NCI-H1417 treated with DMSO at 0.1 percent for 48 hours (cell line): ENCODE measurements around the gene C5AR1.
"Not testable (repeated sequence)": the region's sequence is repeated elsewhere in the genome, so short reads cannot be mapped to it uniquely, and the experiment has no call there.

Source experiments
- DNase-seq: peaks from one replicate; lab custom pipeline; 2025; lab: John Stamatoyannopoulos, UW

The C5AR1 gene

GRCh38 chr19:47284324-47284899, 25.2 kb upstream of the C5AR1 start:
- no peak for DNase-seq

DNA sequence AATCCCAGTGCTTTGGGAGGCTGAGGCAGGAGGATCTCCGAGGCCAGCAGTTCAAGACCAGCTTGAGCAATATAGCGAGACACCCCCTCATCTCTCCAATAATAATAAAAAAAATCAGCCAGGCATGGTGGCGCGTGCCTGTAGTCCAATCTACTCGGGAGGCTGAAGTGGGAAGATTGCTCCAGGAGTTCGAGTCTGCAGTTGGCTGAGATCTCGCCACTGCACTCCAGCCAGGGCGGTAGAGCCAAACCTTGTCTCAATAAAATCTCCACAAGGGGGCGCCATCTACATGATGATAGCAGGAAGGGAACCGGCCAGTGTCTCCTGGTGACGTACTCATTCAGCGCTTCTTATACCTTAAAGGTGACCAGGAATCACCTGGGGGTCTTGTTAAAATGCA, 13.6 kb upstream of the C5AR1 start:
- DNase-seq = no peak

GRCh38 chr19:47300867-47301266, 8.8 kb upstream of the C5AR1 start:
- DNase-seq = not testable (repeated sequence)

DNA sequence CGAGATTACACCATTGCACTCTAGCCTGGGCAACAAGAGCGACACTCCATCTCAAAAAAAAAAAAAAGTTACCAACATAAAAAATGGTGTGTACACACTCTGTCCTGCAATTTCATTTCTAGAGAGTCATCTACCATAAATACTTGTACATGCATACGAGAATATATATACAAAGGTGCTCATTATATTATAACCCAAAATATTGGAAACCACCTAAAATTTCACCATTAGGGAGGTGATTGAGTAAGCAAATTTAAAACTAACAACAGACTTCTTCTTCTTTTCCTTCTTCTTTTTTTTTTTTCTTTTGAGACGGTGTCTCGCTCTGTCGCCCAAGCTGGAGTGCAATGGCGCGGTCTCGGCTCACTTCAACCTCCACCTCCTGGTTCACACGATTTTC, 7.4 kb upstream of the C5AR1 start:
- DNase-seq = no peak

DNA sequence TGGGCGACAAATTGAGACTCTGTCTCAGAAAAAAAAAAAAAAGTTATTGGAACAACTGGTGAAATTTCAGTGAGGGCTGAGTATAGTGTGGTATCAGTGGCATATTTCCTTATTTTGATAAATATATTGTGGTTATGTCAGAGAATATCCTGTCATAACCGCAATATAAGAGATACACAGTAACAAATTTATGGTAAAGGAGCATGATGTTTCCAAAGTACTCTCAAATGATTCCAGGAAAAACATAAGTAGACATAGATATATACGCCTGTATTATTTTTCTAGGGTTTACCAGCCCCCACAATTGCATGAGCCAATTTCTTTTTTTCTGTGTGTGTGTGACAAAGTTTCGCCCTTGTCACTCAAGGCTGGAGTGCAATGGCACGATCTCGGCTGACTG, 5.7 kb upstream of the C5AR1 start:
- DNase-seq = no peak

- no peak for DNase-seq
Measured at GRCh38 chr19:47305309-47305751, 4.3 kb upstream of the C5AR1 start.

DNA sequence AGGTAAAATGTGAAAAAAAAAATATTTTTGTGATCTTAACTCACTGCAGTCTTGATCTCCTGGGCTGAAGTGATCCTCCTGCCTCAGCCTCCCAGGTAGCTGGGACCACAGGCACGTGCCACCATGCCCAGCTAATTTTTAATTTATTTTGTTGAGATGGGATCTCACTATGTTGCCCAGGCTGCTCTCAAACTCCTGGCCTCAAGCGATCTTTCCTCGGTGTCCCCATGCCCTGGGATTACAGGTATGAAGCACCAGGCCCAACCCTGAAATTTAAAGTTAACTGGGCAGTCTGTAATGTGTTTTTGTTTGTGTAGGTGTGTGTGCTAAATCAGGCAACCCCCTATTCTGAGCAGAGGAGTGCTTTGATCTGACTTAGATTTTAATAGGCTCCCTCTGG, 3.4 kb upstream of the C5AR1 start:
- DNase-seq = no peak

DNA sequence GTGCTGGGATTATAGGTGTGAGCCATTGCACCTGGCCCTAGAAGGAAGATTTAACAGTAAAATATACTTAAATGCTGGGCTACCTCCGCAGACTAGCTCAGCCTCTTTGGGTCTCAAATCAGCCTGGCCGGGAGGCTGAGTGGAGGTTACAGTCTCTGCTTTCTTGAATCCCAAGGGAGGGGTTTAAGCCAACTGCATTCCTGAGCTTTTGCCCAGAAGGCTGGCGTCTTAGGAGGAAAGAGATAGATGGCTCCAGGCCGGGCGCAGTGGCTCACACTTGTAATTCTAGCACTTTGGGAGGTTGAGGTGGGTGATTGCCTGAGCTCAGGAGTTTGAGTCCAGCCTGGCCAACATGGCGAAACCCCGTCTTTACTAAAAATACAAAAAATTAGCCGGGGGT, 623 bp upstream of the C5AR1 start:
- no peak for DNase-seq

DNA sequence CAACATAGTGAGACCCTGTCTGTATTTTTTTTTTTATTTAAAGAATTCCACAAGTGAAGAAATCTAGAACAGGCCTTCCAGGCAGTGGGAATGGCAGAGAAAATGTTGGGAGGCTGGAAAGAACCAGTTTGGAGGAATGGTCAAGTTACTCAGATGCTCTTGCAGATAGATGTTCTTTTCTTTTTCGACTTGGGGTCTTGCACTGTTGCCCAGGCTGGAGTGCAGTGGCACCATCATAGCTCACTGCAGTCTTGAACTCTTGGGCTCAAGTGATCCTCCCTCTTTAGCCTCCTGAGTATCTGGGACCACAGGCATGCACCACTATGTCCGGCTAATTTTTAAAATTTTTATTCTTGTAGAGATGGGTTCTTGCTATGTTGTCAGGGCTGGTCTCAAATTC, 662 bp downstream of the C5AR1 start:
- no peak for DNase-seq

- no peak for DNase-seq
Measured at GRCh38 chr19:47310819-47311218, 1.2 kb downstream of the C5AR1 start.

- DNase-seq = no peak
Measured at GRCh38 chr19:47312366-47313006, 2.8 kb downstream of the C5AR1 start.

- DNase-seq = no peak
Measured at GRCh38 chr19:47313754-47314295, 4.2 kb downstream of the C5AR1 start.

DNA sequence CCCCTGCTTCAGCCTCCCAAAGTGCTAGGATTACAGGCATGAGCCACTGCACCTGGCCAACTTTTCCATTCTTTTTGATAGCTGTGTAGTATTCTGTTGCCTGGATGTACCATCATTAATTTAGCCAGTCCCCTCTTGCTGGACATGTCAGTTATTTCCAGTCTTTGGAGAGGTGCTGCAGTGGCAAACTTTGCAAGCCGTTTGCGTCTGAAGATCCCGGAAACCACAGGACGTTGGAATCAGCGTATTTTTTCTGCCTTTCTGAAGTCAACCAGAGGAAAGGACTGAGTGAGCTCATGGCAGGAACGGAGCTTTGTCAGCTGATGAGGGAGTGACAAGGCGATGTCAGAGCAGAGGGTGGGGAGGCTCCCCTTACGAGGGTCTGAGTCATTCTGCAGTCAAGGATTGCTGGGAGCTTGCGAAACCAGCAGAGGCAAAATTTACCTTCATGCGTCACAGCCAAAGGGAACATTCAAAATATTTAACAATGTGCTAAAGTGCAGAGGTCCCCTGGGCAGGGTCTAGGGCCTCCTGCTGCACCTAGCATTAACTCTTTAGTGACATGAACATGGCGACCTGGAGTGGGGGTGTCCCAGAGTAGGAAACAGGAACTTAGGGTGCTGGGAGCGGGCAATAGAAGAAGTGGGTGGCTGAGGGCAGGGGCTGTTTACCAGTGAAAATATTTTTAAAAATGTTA, 5.6 kb downstream of the C5AR1 start:
- DNase-seq = no peak

DNA sequence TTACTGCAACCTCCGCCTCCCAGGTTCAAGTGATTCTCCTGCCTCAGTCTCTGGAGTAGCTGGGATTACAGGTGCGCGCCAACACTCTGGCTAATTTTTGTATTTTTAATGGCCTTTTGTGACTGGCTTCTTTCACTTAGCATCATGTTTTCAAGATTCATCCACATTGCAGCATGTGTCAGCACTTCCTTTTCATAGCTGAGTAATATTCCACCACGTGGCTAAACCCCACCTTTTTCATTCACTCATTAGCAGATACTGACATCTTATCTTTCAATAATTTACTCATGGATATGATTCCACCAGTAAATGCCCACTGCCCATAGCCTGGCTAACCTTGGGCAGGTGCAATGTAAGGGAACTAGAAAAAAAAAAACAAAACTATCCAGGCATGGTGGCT, 6.9 kb downstream of the C5AR1 start:
- no peak for DNase-seq

DNA sequence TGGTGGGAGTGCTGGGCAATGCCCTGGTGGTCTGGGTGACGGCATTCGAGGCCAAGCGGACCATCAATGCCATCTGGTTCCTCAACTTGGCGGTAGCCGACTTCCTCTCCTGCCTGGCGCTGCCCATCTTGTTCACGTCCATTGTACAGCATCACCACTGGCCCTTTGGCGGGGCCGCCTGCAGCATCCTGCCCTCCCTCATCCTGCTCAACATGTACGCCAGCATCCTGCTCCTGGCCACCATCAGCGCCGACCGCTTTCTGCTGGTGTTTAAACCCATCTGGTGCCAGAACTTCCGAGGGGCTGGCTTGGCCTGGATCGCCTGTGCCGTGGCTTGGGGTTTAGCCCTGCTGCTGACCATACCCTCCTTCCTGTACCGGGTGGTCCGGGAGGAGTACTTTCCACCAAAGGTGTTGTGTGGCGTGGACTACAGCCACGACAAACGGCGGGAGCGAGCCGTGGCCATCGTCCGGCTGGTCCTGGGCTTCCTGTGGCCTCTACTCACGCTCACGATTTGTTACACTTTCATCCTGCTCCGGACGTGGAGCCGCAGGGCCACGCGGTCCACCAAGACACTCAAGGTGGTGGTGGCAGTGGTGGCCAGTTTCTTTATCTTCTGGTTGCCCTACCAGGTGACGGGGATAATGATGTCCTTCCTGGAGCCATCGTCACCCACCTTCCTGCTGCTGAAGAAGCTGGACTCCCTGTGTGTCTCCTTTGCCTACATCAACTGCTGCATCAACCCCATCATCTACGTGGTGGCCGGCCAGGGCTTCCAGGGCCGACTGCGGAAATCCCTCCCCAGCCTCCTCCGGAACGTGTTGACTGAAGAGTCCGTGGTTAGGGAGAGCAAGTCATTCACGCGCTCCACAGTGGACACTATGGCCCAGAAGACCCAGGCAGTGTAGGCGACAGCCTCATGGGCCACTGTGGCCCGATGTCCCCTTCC, 10.5 kb downstream of the C5AR1 start:
- no peak for DNase-seq

DNA sequence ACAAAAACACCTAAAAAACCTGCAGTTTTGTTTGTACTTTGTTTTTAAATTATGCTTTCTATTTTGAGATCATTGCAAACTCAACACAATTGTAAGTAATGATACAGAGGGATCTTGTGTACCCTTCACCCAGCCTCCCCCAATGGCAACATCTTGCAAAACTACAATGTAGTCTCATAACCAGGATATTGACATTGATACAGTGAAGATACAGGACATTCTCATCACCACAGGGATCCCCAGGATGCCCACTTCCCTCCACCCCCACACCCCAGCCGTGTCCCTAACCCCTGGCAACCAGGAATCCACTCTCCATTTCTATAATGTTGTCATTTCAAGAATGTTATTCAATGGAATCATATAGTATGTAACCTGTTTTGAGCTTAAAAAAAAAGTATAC, 12.0 kb downstream of the C5AR1 start:
- no peak for DNase-seq

DNA sequence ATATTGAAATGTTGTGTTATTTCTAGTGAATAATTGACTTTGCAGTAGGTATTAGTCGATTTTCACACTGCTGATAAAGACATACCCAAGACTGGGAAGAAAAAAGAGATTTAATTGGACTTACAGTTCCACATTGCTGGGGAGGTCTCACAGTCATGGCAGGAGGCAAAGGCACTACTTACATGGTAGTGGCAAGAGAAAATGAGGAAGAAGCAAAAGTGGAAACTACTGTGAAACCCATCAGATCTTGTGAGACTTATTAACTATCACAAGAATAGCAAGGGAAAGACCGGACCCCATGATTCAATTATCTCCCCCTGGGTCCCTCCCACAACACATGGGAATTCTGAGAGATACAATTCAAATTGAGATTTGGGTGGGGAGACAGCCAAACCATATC, 12.4 kb downstream of the C5AR1 start:
- DNase-seq = no peak

DNA sequence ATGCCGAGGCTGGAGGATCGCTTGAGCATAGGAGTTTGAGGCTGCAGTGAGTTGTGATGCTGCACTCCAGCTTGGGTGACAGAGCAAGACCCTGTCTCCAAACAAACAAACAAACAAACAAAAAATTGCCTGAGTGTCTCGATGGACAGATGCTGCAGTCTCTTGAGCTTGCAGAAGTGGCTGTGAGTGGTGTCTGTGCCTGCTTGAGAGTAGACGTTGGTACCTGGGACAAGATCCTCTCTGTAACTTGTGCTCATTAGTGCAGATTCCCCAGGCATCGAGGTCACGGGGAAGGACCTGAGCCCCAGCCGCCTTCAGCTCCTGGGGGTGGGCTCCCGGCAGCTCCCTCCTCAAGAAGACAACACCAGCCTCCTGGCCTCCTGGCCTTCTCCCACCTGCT, 13.7 kb downstream of the C5AR1 start:
- no peak for DNase-seq

GRCh38 chr19:47323872-47324271, 14.2 kb downstream of the C5AR1 start:
- DNase-seq = no peak

DNA sequence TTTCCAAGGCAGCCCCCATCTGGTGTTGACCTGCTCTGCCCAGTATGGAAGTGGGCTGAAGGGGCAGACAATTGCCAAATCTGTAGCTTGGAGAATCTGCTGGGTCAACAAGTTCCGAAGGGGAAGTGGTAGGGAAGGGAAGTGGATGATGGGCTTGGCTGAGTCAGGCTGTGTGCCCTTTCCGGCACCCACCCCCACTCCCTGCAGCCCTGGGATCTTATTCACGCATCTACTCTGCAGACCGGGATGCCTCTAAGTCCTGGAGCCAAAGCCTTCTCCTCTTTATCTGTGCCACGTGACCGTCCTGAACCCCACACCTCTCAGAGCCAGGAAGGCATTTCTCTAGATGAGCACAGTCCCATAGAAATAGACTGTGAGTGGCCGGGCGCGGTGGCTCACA, 14.8 kb downstream of the C5AR1 start:
- no peak for DNase-seq

DNA sequence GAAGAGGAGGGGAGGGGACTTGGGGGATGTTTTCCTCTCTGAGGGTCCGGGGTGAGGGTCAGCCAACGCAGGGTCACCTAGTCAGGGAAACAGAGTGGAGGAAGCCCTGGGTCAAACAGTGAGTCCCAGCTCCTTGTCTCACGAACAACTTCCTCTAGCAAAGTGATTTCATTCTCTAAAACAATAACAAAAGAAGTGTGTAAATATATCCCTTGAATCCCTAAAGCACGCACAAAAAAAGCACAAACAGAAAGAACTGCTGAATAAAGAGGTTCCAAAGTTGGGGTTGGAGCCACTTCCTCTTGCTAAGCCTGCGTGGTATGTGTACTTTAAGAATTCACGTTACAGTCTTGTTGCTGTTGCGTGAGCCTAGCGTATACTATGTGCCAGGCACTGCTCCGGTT, 20.8 kb downstream of the C5AR1 start:
- DNase-seq = no peak

GRCh38 chr19:47331490-47331889, 21.8 kb downstream of the C5AR1 start:
- DNase-seq = no peak
